Medulla oblongata (tissue), 1 donor: ENCODE measurements around the gene MED13.
"Not testable (repeated sequence)": the region's sequence is repeated elsewhere in the genome, so short reads cannot be mapped to it uniquely, and the experiment has no call there.

ENCODE experiments used
- DNase-seq: peaks from one replicate; pipeline ENCODE4 v3.0.0-alpha.2; 2015; ENCODE audit errors: extremely low spot score

Gene MED13

DNA sequence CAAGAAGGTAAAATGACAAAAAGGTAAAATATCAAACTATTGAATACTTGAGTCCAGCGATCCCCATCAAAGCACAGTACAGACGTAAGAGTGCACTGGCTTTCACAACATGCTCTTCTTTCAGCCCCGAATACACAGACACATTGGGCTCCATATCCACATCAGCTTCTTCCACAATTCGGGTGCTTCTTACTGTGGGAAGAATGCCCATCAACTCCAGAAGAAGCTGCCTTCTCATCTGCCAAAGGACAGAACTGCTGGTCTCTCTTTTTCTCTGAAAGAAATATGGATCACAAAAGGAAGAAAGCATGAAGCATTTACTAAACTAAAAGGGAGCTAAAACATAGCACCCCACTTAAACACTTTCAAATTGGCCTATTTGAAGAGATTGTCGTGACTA lies 157.7 kb downstream of the MED13 start:
- no peak for DNase-seq

GRCh38 chr17:61904094-61904710 lies 160.9 kb downstream of the MED13 start:
- no peak for DNase-seq

- DNase-seq: no peak
Observed at GRCh38 chr17:61903251-61903650, 161.8 kb downstream of the MED13 start.

GRCh38 chr17:61897548-61898180 lies 167.4 kb downstream of the MED13 start:
- no peak for DNase-seq

- no peak for DNase-seq
Observed at GRCh38 chr17:61895391-61895790, 169.7 kb downstream of the MED13 start.

- not testable (repeated sequence) for DNase-seq
Observed at GRCh38 chr17:61894310-61894709, 170.8 kb downstream of the MED13 start.
